GM23338 (cell line): Measurements from ENCODE around the gene NDUFV2. TPM values are rescaled to one million over a fixed set of nuclear protein-coding genes. Genes with fewer than 3 reads are reported as not detected.

ENCODE experiments used
- ATAC-seq: fragments of 200-7000 bp; cut with Tn5 transposase; 3 replicates; pipeline ENCODE4 v1.9.1; 2020
- DNase-seq: peaks from one replicate; pipeline ENCODE4 v3.0.0-alpha.2; 2015; ENCODE audit warnings: low spot score
- H2AFZ ChIP-seq: fragments of 200-600 bp; sonication (generic); 2 replicates; pipeline ENCODE4 v1.8.0; 2016; ENCODE audit warnings: antibody characterized with exemption, mild to moderate bottlenecking, moderate library complexity
- H3F3A ChIP-seq: fragments of 200-600 bp; sonication (generic); replicated peaks from 2 replicates; pipeline ENCODE4 v1.8.0; 2017; ENCODE audit warnings: antibody characterized with exemption, mixed run types, low read depth
- H3K27ac ChIP-seq: fragments of 200-600 bp; sonication (generic); 2 replicates; pipeline ENCODE4 v1.6.1; 2016; ENCODE audit warnings: low read depth
- H3K27me3 ChIP-seq: fragments of 200-600 bp; sonication (generic); 2 replicates; pipeline ENCODE4 v1.8.0; 2016; ENCODE audit warnings: mild to moderate bottlenecking, mixed run types, moderate library complexity; ENCODE audit not compliant: insufficient read depth
- H3K36me3 ChIP-seq: fragments of 200-600 bp; sonication (generic); 2 replicates; pipeline ENCODE4 v1.8.0; 2016; ENCODE audit warnings: mild to moderate bottlenecking; ENCODE audit not compliant: insufficient read depth
- H3K4me1 ChIP-seq: fragments of 200-600 bp; sonication (generic); 2 replicates; pipeline ENCODE4 v1.8.0; 2016; ENCODE audit warnings: mild to moderate bottlenecking, moderate library complexity; ENCODE audit not compliant: insufficient read depth
- H3K4me2 ChIP-seq: fragments of 200-600 bp; sonication (generic); 2 replicates; pipeline ENCODE4 v1.7.1; 2017; ENCODE audit warnings: mixed run types
- H3K4me3 ChIP-seq: fragments of 200-600 bp; sonication (generic); 2 replicates; pipeline ENCODE4 v1.6.1; 2016; ENCODE audit warnings: mixed run types
- H3K79me2 ChIP-seq: fragments of 200-600 bp; sonication (generic); replicated peaks from 2 replicates; pipeline ENCODE4 v1.8.0; 2017; ENCODE audit warnings: mild to moderate bottlenecking; ENCODE audit not compliant: insufficient read depth
- H3K9me2 ChIP-seq: fragments of 200-600 bp; sonication (generic); 2 replicates; pipeline ENCODE4 v1.8.0; 2017; ENCODE audit not compliant: insufficient read depth
- H4K20me1 ChIP-seq: fragments of 200-600 bp; sonication (generic); replicated peaks from 2 replicates; pipeline ENCODE4 v1.8.0; 2017; ENCODE audit warnings: mild to moderate bottlenecking; ENCODE audit not compliant: insufficient read depth
- H3K27ac Mint-ChIP-seq: 2 replicates; pipeline ENCODE4 v1.8.0; 2020; ENCODE audit warnings: inconsistent platforms, mild to moderate bottlenecking, moderate library complexity, mixed read lengths
- H3K27me3 Mint-ChIP-seq: 3 replicates; pipeline ENCODE4 v1.8.0; 2022; ENCODE audit warnings: low read depth, mild to moderate bottlenecking, moderate library complexity, mixed read lengths, inconsistent platforms; ENCODE audit not compliant: insufficient read depth, poor library complexity
- H3K36me3 Mint-ChIP-seq: 3 replicates; pipeline ENCODE4 v1.8.0; 2021; ENCODE audit warnings: low read depth, mild to moderate bottlenecking, inconsistent platforms, moderate library complexity, mixed read lengths
- H3K4me1 Mint-ChIP-seq: 3 replicates; pipeline ENCODE4 v1.8.0; 2020; ENCODE audit warnings: mild to moderate bottlenecking, inconsistent platforms, mixed read lengths
- H3K4me3 Mint-ChIP-seq: 3 replicates; pipeline ENCODE4 v1.8.0; 2021; ENCODE audit warnings: moderate library complexity, mild to moderate bottlenecking, inconsistent platforms, mixed read lengths
- H3K9me3 Mint-ChIP-seq: 3 replicates; pipeline ENCODE4 v1.8.0; 2020; ENCODE audit warnings: moderate library complexity, mild to moderate bottlenecking, inconsistent platforms, mixed read lengths
- CREB1 ChIP-seq: fragments of 250-450 bp; sonication (Bioruptor Pico); IDR thresholded peaks from 2 replicates; pipeline ENCODE4 v1.5.0; 2020; ENCODE audit warnings: low read depth, mild to moderate bottlenecking, moderate library complexity
- ETS1 ChIP-seq: IDR thresholded peaks from 2 replicates; pipeline ENCODE4 v1.6.1; 2016; ENCODE audit warnings: antibody characterized with exemption
- EZH2 ChIP-seq: fragments of 200-600 bp; sonication (generic); IDR thresholded peaks from one replicate; pipeline ENCODE4 v1.8.0; 2017; ENCODE audit warnings: antibody characterized with exemption, mild to moderate bottlenecking, low read depth; ENCODE audit not compliant: unreplicated experiment
- EZH2phosphoT487 ChIP-seq: fragments of 200-600 bp; sonication (generic); IDR thresholded peaks from one replicate; pipeline ENCODE4 v1.8.1; 2018; ENCODE audit warnings: antibody characterized with exemption; ENCODE audit not compliant: unreplicated experiment
- JUNB ChIP-seq: IDR thresholded peaks from one replicate; pipeline ENCODE4 v1.6.1; 2016; ENCODE audit warnings: antibody characterized with exemption; ENCODE audit not compliant: unreplicated experiment
- NANOG ChIP-seq: IDR thresholded peaks from 2 replicates; pipeline ENCODE4 v1.6.1; 2016; ENCODE audit warnings: antibody characterized with exemption, borderline replicate concordance
- POLR2AphosphoS5 ChIP-seq: IDR thresholded peaks from 2 replicates; pipeline ENCODE4 v1.6.1; 2016; ENCODE audit warnings: antibody characterized with exemption, low read depth
- REST ChIP-seq: IDR thresholded peaks from one replicate; pipeline ENCODE4 v1.6.1; 2018; ENCODE audit warnings: antibody characterized with exemption; ENCODE audit not compliant: unreplicated experiment
- ZNF114 ChIP-seq: fragments of 250-450 bp; sonication (Bioruptor Pico); IDR thresholded peaks from 2 replicates; pipeline ENCODE4 v1.5.0; 2020; ENCODE audit warnings: mild to moderate bottlenecking, moderate library complexity
- ZNF331 ChIP-seq: fragments of 250-450 bp; sonication (Bioruptor Pico); IDR thresholded peaks from 2 replicates; pipeline ENCODE4 v1.5.0; 2020; ENCODE audit warnings: low read depth, mild to moderate bottlenecking, moderate library complexity
- polyA plus RNA-seq: library from polyadenylated mRNA; unstranded; fragments of >200 nt; fragmentation: Nextera tagmentation; extraction: Ambion mirVana; gene quantifications from 2 replicates; pipeline ENCODE4 v1.2.1, GENCODE V29; 2016
- total RNA-seq: library from RNA; depleted of rRNA; stranded (reverse); fragments of >200 nt; shearing (Covaris generic); gene quantifications from 2 replicates; pipeline ENCODE4 v1.2.3, GENCODE V29; 2014
- TF ChIP-seq, protein P1 (sequence below), 2 experiments: fragments of 200-600 bp in 1 of 2; sonication (generic) in 1 of 2; conservative IDR thresholded peaks; 2 replicates each; pipeline versions ENCODE4 v1.5.1 to v1.6.1; 2016 to 2017; ENCODE audit warnings: antibody characterized with exemption in 2 of 2, low read depth in 2 of 2, mild to moderate bottlenecking in 2 of 2, moderate library complexity in 1 of 2
- TF ChIP-seq, protein P2 (sequence below): fragments of 250-450 bp; sonication (Bioruptor Pico); IDR thresholded peaks from 2 replicates; pipeline ENCODE4 v1.5.0; 2020; ENCODE audit warnings: mild to moderate bottlenecking, moderate library complexity

The NDUFV2 gene
- total and polyA plus RNA-seq, 2 experiments from 2014 or later: 157 to 577 TPM

- Mint-ChIP-seq H3K27ac (peak overlapping the region; percentile 16; the same call in 1 of the 2 replicates), H3K9me3 (no peaks in the 10 kb centered on the region), H3K36me3 (peaks cover 12% of the 10 kb centered on the region; the same call in 2 of the 3 replicates), H3K4me3 (peak overlapping the region; percentile 95), H3K27me3 (no peaks in the 10 kb centered on the region), H3K4me1 (peaks cover 60% of the 10 kb centered on the region)
- peaks cover 18% of the 10 kb centered on the region for H4K20me1 ChIP-seq
- no peaks in the 10 kb centered on the region for H3K27me3 ChIP-seq
- H3K9me2 ChIP-seq: no peaks in the 10 kb centered on the region
- H3K4me3 ChIP-seq: peak overlapping the region; percentile 81
- no peaks in the 10 kb centered on the region for H3F3A ChIP-seq
- H3K27ac ChIP-seq: peak overlapping the region; percentile 93; the same call in 1 of the 2 replicates
- H2AFZ ChIP-seq: no peak overlapping the region
- no peaks in the 10 kb centered on the region for H3K36me3 ChIP-seq
- DNase-seq (no peak), ATAC-seq (no peak)
- TF ChIP-seq REST (no peak), ZNF331 (CRISPR knock-in tag) (no peak), NANOG (no peak), ETS1 (no peak), CREB1 (CRISPR knock-in tag) (no peak), ZNF114 (CRISPR knock-in tag) (no peak), JUNB (no peak), POLR2AphosphoS5 (no peak), EZH2phosphoT487 (no peak), EZH2 (no peak)
- TF ChIP-seq, protein P1, sequence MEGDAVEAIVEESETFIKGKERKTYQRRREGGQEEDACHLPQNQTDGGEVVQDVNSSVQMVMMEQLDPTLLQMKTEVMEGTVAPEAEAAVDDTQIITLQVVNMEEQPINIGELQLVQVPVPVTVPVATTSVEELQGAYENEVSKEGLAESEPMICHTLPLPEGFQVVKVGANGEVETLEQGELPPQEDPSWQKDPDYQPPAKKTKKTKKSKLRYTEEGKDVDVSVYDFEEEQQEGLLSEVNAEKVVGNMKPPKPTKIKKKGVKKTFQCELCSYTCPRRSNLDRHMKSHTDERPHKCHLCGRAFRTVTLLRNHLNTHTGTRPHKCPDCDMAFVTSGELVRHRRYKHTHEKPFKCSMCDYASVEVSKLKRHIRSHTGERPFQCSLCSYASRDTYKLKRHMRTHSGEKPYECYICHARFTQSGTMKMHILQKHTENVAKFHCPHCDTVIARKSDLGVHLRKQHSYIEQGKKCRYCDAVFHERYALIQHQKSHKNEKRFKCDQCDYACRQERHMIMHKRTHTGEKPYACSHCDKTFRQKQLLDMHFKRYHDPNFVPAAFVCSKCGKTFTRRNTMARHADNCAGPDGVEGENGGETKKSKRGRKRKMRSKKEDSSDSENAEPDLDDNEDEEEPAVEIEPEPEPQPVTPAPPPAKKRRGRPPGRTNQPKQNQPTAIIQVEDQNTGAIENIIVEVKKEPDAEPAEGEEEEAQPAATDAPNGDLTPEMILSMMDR (conservative IDR thresholded peaks at IDR 0.05; ENCODE audit: low read depth in 2 of 2): no peak
- TF ChIP-seq, protein P2, sequence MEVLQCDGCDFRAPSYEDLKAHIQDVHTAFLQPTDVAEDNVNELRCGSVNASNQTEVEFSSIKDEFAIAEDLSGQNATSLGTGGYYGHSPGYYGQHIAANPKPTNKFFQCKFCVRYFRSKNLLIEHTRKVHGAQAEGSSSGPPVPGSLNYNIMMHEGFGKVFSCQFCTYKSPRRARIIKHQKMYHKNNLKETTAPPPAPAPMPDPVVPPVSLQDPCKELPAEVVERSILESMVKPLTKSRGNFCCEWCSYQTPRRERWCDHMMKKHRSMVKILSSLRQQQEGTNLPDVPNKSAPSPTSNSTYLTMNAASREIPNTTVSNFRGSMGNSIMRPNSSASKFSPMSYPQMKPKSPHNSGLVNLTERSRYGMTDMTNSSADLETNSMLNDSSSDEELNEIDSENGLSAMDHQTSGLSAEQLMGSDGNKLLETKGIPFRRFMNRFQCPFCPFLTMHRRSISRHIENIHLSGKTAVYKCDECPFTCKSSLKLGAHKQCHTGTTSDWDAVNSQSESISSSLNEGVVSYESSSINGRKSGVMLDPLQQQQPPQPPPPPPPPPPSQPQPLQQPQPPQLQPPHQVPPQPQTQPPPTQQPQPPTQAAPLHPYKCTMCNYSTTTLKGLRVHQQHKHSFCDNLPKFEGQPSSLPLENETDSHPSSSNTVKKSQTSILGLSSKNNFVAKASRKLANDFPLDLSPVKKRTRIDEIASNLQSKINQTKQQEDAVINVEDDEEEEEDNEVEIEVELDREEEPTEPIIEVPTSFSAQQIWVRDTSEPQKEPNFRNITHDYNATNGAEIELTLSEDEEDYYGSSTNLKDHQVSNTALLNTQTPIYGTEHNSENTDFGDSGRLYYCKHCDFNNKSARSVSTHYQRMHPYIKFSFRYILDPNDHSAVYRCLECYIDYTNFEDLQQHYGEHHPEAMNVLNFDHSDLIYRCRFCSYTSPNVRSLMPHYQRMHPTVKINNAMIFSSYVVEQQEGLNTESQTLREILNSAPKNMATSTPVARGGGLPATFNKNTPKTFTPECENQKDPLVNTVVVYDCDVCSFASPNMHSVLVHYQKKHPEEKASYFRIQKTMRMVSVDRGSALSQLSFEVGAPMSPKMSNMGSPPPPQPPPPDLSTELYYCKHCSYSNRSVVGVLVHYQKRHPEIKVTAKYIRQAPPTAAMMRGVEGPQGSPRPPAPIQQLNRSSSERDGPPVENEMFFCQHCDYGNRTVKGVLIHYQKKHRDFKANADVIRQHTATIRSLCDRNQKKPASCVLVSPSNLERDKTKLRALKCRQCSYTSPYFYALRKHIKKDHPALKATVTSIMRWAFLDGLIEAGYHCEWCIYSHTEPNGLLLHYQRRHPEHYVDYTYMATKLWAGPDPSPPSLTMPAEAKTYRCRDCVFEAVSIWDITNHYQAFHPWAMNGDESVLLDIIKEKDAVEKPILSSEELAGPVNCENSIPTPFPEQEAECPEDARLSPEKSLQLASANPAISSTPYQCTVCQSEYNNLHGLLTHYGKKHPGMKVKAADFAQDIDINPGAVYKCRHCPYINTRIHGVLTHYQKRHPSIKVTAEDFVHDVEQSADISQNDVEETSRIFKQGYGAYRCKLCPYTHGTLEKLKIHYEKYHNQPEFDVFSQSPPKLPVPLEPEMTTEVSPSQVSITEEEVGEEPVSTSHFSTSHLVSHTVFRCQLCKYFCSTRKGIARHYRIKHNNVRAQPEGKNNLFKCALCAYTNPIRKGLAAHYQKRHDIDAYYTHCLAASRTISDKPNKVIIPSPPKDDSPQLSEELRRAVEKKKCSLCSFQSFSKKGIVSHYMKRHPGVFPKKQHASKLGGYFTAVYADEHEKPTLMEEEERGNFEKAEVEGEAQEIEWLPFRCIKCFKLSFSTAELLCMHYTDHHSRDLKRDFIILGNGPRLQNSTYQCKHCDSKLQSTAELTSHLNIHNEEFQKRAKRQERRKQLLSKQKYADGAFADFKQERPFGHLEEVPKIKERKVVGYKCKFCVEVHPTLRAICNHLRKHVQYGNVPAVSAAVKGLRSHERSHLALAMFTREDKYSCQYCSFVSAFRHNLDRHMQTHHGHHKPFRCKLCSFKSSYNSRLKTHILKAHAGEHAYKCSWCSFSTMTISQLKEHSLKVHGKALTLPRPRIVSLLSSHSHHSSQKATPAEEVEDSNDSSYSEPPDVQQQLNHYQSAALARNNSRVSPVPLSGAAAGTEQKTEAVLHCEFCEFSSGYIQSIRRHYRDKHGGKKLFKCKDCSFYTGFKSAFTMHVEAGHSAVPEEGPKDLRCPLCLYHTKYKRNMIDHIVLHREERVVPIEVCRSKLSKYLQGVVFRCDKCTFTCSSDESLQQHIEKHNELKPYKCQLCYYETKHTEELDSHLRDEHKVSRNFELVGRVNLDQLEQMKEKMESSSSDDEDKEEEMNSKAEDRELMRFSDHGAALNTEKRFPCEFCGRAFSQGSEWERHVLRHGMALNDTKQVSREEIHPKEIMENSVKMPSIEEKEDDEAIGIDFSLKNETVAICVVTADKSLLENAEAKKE (CRISPR knock-in tag): no peak
- peak overlapping the region; percentile 88 for H3K4me2 ChIP-seq
- peaks cover 59% of the 10 kb centered on the region for H3K4me1 ChIP-seq
- peaks cover 68% of the 10 kb centered on the region for H3K79me2 ChIP-seq
These were observed 1.9 kb downstream of the NDUFV2 start for GRCh38 chr18:9104244-9104901.
